Kidney tubule cell (primary cell): ENCODE measurements around the gene MAGT1.
"Not testable (repeated sequence)": the region's sequence is repeated elsewhere in the genome, so short reads cannot be mapped to it uniquely, and the experiment has no call there.

Experiments used
- DNase-seq: peaks from one replicate; pipeline ENCODE4 v3.0.0-alpha.2; 2018; ENCODE audit warnings: low spot score

Gene MAGT1

GRCh38 chrX:77894921-77895886 is at the start of gene MAGT1:
Gene MAGT1 (minus strand): TSS chrX:77895435. CDS start chrX:77895410, 25 bp downstream.
- peak; percentile 96 for DNase-seq

GRCh38 chrX:77945031-77945430 is 49.8 kb upstream of the MAGT1 start:
- not testable (repeated sequence) for DNase-seq

GRCh38 chrX:77938083-77938680 is 42.9 kb upstream of the MAGT1 start:
- DNase-seq = no peak

GRCh38 chrX:77937291-77937690 is 42.1 kb upstream of the MAGT1 start:
- DNase-seq = peak; percentile 11

- DNase-seq = no peak
These were observed 41.1 kb upstream of the MAGT1 start for GRCh38 chrX:77936299-77936698.

GRCh38 chrX:77935886-77936285 is 40.7 kb upstream of the MAGT1 start:
- no peak for DNase-seq

GRCh38 chrX:77930581-77930980 is 35.3 kb upstream of the MAGT1 start:
- no peak for DNase-seq

GRCh38 chrX:77925764-77926163 is 30.5 kb upstream of the MAGT1 start:
- DNase-seq = no peak

- DNase-seq = no peak
These were observed 29.2 kb upstream of the MAGT1 start for GRCh38 chrX:77924320-77924859.

GRCh38 chrX:77922787-77923186 is 27.6 kb upstream of the MAGT1 start:
- no peak for DNase-seq

GRCh38 chrX:77919370-77919769 is 24.1 kb upstream of the MAGT1 start:
- DNase-seq = not testable (repeated sequence)

- no peak for DNase-seq
These were observed 23.3 kb upstream of the MAGT1 start for GRCh38 chrX:77918568-77918967.

GRCh38 chrX:77917294-77917933 is 22.2 kb upstream of the MAGT1 start:
- DNase-seq = no peak

GRCh38 chrX:77910108-77910840 is 15.0 kb upstream of the MAGT1 start, which contains the start of gene ATP7A:
Gene ATP7A (plus strand): TSS chrX:77910693. CDS start chrX:77971642, 60,949 bp downstream.
- peak; percentile 87 for DNase-seq

- DNase-seq = no peak
These were observed 6.3 kb upstream of the MAGT1 start for GRCh38 chrX:77901506-77901905.

- DNase-seq = no peak
These were observed 5.5 kb upstream of the MAGT1 start for GRCh38 chrX:77900688-77901087.

GRCh38 chrX:77899081-77899828 is 4.0 kb upstream of the MAGT1 start, which contains the start of gene COX7B:
Gene COX7B (plus strand): TSS chrX:77899468. CDS start chrX:77899554, 86 bp downstream.
- peak; percentile 97 for DNase-seq

GRCh38 chrX:77893713-77894112 is 1.5 kb downstream of the MAGT1 start:
- no peak for DNase-seq

GRCh38 chrX:77892887-77893286 is 2.3 kb downstream of the MAGT1 start:
- no peak for DNase-seq

GRCh38 chrX:77881418-77881817 is 13.8 kb downstream of the MAGT1 start:
- not testable (repeated sequence) for DNase-seq

GRCh38 chrX:77875372-77875771 is 19.9 kb downstream of the MAGT1 start:
- DNase-seq = no peak
